CD4-positive, alpha-beta T cell treated with Interferon gamma for 1 hour (primary cell): Measurements from ENCODE around the gene CA5B.
"Not testable (repeated sequence)": the region's sequence is repeated elsewhere in the genome, so short reads cannot be mapped to it uniquely, and the experiment has no call there.

ENCODE experiments used
- DNase-seq: peaks from one replicate; pipeline ENCODE4 v3.0.0-alpha.2; 2020

CA5B gene

GRCh38 chrX:15749642-15750610, 11.9 kb downstream of the CA5B start:
- peak; percentile 44 for DNase-seq

DNA sequence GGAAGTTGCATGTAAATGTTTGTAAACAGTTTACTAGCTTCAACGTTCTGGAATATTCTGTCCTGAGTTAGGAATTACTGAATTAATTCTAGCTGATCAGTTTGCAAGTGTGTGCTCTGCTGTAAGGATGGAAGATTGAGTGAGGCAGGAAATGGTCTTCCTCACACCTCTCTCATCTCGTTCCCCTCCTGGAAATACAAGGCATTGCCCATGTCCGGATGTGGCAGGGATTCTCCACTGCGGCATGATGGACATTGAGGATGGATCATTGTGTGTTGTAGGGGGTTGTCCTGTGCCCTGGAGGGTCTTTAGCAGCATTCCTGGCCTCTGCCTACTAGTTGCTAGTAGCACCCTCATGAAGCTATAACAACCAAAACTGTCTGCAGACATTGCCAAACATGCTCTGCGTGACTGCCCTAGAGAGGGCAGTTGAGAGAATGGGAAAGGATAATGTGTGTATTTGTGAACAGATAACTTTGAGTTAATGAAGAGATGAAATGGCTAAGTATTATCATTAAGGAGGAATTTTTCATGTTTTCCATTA, 12.6 kb downstream of the CA5B start:
- DNase-seq = peak; percentile 33

GRCh38 chrX:15751155-15751819, 13.2 kb downstream of the CA5B start:
- peak; percentile 38 for DNase-seq

GRCh38 chrX:15755091-15755490, 17.0 kb downstream of the CA5B start:
- DNase-seq = no peak

- peak; percentile 35 for DNase-seq
These were observed 20.1 kb downstream of the CA5B start for GRCh38 chrX:15758140-15758539.

DNA sequence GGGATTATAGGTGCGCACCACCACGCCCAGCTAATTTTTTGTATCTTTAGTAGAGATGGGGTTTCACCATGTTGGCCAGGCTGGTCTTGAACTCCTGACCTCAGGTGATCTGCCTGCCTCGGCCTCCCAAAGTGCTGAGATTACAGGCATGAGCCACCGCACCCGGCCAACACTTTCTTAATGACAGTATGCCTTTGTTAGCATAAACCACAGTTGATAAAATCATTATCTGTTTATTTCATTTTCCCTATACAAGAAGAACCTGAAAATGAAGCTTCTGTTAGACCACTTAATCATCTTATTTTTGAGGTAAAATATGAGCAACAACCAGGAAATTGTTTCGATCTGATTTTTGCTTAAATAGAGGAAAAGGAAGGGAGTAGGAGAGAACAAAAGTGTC, 21.8 kb downstream of the CA5B start:
- not testable (repeated sequence) for DNase-seq

GRCh38 chrX:15761564-15762191, 23.6 kb downstream of the CA5B start:
- peak; percentile 34 for DNase-seq

DNA sequence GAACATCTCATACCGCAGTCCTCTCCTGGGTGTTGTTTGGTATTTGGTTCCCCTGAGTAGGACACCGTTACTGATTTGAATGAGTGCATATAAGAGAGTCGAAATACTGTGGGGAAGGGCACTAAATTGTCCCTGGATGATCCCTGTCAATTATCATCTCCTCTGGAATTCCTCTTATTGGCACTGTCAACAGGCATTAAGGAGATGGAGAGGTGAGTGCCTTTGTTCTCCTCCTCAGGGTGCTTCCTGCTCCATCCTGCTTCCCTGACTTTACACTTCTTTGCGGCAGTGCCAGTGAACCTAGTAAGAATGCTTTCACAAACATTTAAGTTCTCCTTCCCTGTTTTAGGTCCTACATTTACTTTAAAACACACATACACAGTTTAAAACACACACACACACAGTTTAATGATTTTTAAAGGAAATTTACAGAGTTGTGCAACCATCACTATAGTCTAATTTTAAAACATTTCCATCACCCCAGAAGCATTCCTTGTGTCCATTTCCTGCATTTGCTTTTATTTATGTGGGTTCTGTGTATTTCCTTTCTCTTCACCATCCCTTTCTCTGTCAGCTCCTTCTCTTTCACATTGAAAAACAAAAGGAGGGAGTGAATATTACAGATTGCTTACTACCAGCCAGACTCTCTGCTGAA, 31.4 kb downstream of the CA5B start:
- DNase-seq = no peak

- no peak for DNase-seq
These were observed 44.1 kb downstream of the CA5B start for GRCh38 chrX:15781961-15782699.

DNA sequence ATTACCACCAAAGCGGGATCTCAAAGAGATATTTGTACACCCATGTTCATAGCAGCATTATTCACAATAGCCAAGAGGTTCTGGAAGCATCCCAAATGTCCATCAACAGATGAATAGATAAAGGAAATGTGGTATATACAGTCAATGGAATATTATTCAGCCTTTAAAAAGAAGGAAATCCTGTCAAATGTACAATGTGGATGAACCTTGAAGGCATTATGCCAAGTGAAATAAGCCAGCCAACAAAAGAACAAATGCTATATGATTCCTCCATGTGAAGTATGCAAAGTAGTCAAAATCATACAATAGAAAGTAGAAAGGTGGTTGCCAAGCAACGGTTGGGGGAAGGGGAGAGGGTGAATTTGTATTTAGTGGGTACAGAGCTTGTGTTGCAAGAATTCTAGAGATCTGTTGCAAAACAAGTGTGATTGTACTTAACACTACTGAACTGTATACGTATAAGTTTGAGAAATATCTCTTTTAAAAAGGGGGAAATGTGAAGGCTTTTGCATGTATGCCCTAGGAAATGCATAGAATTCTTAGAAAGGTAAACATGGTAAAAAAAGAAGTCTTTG, 47.2 kb downstream of the CA5B start:
- DNase-seq = peak; percentile 3

- peak; percentile 3 for DNase-seq
These were observed 48.8 kb downstream of the CA5B start for GRCh38 chrX:15786915-15787314.

GRCh38 chrX:15789979-15790768, 52.1 kb downstream of the CA5B start, which contains the start of gene ZRSR2:
ZRSR2 (plus strand) TSS chrX:15790484; CDS start chrX:15790496, 12 bp downstream.
- peak; percentile 91 for DNase-seq

DNA sequence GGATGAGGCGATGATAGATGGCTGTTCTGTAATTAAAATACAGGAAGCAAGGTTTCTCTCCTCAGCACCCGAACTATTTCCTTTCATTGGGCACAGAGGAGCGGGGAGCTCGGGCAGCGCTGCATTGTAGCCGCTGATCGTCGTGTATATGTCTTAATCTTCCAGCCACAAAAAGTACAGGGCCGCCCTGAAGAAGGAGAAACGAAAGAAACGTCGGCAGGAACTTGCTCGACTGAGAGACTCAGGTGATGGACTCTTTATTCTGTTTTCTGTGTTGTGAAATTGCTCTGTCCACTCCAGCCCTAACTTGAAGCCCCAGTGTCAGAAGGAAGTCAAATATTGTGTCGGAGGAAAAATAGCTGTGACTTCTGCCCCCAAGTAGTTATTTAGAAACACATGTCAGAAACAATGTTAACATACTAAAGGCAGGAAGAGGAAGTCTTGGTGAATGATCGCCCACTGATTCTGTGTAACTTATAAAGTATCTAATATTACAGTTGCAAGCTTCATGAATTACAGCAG, 52.8 kb downstream of the CA5B start:
- no peak for DNase-seq

GRCh38 chrX:15797707-15798106, 59.6 kb downstream of the CA5B start:
- DNase-seq = no peak

DNA sequence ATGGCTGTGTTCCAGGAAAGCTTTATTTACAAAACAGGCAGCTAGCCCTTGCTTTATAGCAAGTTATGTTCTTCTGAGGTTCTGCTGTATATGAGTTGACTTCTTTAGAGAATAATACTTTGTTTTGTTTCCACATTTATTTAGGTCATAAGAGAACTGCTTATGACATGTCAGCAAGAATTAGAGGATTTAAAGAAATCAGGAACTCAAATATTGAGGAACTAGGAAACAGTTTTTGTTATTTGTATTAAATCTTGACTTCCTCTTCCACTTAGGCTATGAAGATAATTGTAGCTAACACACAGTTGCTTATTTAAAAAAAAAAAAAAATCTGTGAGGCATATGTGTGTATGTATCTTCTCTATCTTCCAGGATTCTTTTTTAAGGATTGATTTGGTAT, 66.5 kb downstream of the CA5B start:
- DNase-seq = no peak

DNA sequence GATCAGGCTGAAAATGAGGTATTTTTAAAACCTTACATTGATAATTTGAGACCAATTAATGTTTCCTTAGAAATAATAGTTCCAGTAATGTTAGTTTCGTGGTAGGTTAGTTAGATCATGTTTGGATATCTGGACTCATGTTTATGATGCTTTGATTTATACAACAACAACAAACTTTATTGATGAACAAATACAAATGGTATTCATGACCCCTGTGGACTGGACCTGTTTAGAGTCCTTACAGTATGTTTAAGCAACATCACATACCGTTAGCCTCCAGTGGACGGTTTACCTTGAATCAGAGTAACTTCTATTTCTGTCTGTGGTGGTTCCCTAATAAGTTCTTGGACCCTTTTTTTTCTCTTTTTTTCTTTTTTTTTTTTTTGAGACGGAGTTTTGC, 70.2 kb downstream of the CA5B start:
- no peak for DNase-seq

DNA sequence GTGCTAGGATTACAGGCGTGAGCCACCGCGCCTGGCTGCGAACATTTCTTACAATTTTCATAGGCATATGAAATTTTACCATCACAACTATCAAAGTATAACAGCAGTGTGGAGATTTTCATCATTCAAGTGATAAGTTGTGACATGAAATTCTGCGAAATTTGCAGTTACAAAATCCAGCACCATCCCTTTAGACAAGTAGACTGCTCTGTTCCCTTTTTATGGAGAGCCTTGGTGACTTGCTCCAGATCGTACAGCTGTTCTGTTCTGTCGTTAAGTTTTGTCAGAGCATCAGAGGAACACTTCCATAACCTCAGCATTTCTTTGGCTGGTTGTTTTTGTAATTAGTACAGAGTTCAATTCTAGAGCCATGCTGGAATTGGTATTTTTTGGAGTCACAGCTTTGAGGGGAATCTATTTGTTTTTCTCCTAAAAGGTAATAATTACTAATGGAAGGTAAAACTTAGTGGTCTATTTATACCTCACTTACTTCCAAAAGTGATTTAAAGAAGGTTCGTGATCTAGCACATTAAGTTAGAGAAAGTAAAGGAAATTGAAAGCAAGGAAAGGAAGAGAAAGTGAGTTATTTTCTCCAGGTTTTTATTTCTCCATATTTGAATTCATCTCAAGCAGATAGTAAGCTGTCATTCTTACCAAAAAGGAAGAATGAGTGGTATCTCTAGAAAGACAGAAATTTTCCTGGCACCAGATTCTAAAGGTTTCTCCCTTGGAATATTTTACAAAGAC, 74.3 kb downstream of the CA5B start:
- no peak for DNase-seq

DNA sequence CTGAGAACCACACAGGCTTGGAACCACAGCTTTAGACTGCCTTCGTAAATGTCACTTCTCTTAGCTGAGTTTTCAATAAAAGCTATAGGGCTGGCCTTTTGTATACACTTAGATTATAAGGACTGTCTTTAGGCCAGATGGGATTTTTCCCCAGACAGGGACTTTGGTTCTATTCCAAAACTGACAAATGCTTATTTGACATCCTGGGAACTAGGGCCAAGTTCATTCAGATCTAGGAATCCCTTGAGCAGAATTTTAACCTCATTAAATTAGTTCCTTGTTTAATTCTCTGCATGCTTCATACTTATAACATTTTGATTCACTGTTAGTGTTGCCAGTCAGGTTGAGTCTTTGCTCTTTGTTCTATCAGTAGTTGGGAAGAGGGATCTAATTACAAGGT, 75.3 kb downstream of the CA5B start:
- no peak for DNase-seq

DNA sequence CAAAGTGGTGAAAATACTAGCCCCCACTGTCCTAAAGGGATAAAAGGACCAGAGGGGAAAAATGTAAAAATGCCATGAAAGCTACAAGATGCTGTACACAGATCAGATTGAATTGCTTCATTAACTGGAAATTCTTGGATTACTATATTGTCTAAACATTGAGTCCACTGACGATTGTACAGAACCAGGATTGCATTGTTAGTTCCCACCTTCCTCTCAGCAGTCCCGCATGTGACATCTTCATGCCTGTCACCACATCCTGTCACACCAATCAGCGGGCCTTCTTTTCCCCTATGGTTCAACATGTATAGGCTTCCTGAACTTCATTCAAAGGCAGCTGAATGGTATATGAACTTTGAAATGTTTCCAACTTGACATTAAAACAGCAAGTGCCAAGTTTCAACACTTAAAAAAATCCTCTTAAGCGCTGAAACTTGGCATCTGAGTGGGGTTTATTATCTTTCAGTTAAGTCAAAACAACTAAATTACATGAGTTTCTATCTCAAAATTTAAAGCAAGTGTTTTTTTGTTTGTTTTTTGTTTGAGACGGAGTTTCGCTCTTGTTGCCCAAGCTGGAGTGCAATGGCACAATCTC, 76.8 kb downstream of the CA5B start:
- DNase-seq = no peak
